Skeletal muscle tissue (tissue), 5 donors: Measurements from ENCODE around the gene DNAL4. TPM values are rescaled to one million over a fixed set of nuclear protein-coding genes. Genes with fewer than 3 reads are reported as not detected.
A peak's percentile ranks its signal among the peaks of the same experiment; 100 is the strongest.

Source experiments
- H3K27ac ChIP-seq: one replicate; pipeline ENCODE4 v1.7.0; 2013; ENCODE audit warnings: mild to moderate bottlenecking, low read depth, low read length, inconsistent platforms
- H3K27me3 ChIP-seq, 3 donors: one replicate each; pipeline ENCODE4 v1.7.0; 2013; ENCODE audit warnings: low read length in 3 of 3; ENCODE audit not compliant: control insufficient read depth in 3 of 3, insufficient read depth in 3 of 3
- H3K36me3 ChIP-seq, 3 donors: one replicate each; pipeline ENCODE4 v1.7.0; 2013; ENCODE audit warnings: low read length in 3 of 3; ENCODE audit not compliant: control insufficient read depth in 3 of 3, insufficient read depth in 3 of 3
- H3K4me1 ChIP-seq, 3 donors: one replicate each; pipeline ENCODE4 v1.7.0; 2013; ENCODE audit warnings: low read length in 3 of 3, mild to moderate bottlenecking in 3 of 3; ENCODE audit not compliant: control insufficient read depth in 3 of 3, insufficient read depth in 3 of 3
- H3K4me3 ChIP-seq, 3 donors: one replicate each; pipeline ENCODE4 v1.7.0; 2013; ENCODE audit warnings: low read length in 3 of 3
- H3K9ac ChIP-seq, 3 donors: one replicate each; pipeline ENCODE4 v1.7.0; 2013; ENCODE audit warnings: low read length in 3 of 3, mild to moderate bottlenecking in 3 of 3, moderate library complexity in 2 of 3, low read depth in 1 of 3
- H3K9me3 ChIP-seq, 3 donors: one replicate each; pipeline ENCODE4 v1.7.0; 2013; ENCODE audit warnings: low read length in 3 of 3; ENCODE audit not compliant: control insufficient read depth in 3 of 3
- small RNA-seq: library from RNA; depleted of rRNA; stranded (forward); fragments of <200 nt; gene quantifications from one replicate; pipeline ENCODE3, GENCODE V24; 2014
- total RNA-seq: library from RNA; depleted of rRNA; stranded (reverse); fragments of >200 nt; gene quantifications from one replicate; pipeline ENCODE4 v1.2.3, GENCODE V29; 2014
- donor health status: Osteomylitis.

Gene DNAL4
- total RNA-seq, 1 donor from 2014 or later, result 12.0 TPM

DNA sequence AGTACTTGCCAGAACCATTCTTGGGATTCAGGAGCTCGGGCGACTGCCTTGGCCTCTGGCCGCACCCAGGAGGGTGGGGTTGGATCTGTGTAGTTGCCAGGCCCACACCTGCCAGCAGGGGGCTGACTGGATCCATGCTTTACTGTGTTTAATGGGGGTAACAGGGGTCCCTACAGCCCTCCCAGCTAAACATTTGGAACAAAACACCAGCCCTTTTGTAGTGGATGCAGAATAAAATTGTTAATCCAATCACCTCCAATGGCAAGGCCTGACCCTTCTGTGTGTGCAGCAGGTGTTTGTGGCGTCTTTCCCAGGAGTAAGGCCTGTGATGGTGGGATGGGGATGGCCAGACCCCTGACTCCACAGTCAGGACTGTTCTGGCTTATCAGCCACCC is 60.6 kb downstream of the DNAL4 start:
- H3K9ac ChIP-seq, result peak overlapping the region in 1 of 3 donors; percentile 47
- peaks cover 63 to 65% (median 64%) of the 10 kb centered on the region in 3 donors for H3K36me3 ChIP-seq
- peak overlapping the region; percentile 82 for H3K27ac ChIP-seq
- no peaks in the 10 kb centered on the region for H3K9me3 ChIP-seq
- peaks cover 20 to 52% (median 48%) of the 10 kb centered on the region in 3 donors for H3K4me1 ChIP-seq
- no peaks in the 10 kb centered on the region for H3K27me3 ChIP-seq
- H3K4me3 ChIP-seq, result no peak overlapping the region

DNA sequence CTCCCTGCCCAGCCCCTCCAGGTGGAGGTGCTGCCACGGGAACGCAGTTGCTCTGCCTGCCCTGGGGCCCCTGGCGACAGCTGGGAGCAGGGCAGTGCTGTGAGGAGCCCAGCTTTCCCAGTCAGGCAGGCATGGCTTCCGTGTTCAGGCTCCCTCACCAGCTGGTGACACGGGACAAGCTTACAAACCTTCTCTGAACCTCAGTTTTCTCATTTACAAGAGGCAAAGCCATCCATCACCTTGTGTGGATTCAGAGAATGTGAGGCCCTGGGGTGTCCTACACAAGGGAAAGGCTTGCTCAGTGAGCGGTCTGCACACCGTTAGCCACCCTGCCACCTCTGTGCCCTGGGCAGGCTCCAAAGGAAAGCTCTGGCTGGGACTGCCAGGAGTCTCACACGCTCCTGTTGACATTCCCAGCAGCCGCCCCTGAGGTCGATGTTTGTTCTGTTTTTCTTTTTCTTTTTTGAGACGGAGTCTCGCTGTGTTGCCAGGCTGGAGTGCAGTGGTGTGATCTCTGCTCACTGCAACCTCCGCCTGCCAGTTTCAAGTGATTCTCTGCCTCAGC is 61.6 kb downstream of the DNAL4 start:
- Histone ChIP-seq H3K36me3 (peaks cover 63 to 65% (median 64%) of the 10 kb centered on the region in 3 donors), H3K4me1 (peaks cover 20 to 52% (median 48%) of the 10 kb centered on the region in 3 donors), H3K9me3 (no peaks in the 10 kb centered on the region), H3K27me3 (no peaks in the 10 kb centered on the region), H3K9ac (peak overlapping the region in 2 of 3 donors; percentile 38 to 66), H3K27ac (no peak overlapping the region), H3K4me3 (no peak overlapping the region)

DNA sequence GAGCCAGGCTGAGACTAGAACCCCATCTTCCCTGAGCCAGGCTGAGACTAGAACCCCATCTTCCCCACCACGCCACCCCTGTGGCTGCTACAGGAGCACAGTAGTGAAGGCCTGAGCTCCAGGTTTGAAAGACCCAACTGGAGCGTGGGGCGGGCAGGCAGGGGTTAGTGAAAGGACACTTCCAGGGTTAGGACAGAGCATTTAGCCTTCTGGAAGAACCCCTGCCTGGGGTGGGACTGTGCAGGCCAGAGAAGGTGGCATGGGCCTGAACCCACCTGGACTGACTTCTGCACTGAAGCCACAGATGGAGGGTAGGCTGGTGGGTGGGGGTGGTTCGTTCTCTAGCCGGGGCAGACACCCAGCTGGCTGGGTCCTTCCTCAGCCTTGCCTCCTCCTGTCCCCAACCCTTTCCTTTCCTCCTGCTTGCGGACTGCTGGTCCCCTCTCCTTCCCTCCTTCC is 62.2 kb downstream of the DNAL4 start:
- Histone ChIP-seq H3K27ac (no peak overlapping the region), H3K9ac (peak overlapping the region in 2 of 3 donors; percentile 38 to 66), H3K4me3 (no peak overlapping the region), H3K4me1 (peaks cover 20 to 52% (median 48%) of the 10 kb centered on the region in 3 donors), H3K27me3 (no peaks in the 10 kb centered on the region), H3K36me3 (peaks cover 63 to 65% (median 64%) of the 10 kb centered on the region in 3 donors), H3K9me3 (no peaks in the 10 kb centered on the region)

DNA sequence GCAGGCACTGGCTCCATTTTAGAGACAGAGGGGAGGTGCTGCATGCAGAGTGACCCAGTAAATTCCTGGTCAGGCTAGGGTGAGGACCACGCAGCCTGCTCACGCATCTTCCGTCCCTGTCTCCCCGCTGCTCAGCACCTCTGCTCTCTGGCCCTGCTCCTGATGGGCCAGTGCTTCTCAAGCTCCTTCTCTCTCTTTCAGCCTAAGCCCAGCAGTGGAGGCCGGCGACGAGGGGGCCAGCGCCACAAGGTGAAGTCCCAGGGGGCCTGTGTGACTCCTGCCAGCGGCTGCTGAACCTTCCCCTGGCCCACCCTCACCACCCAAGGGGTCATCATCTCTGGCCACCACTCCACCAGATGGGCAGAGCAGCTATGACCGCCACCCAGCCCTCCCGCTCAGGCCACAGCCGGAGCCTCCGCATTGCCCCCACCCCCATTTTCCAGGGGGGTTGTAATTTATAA is 63.5 kb downstream of the DNAL4 start:
- H3K4me3 ChIP-seq, result no peak overlapping the region
- no peaks in the 10 kb centered on the region for H3K27me3 ChIP-seq
- no peak overlapping the region for H3K9ac ChIP-seq
- H3K9me3 ChIP-seq, result no peaks in the 10 kb centered on the region
- H3K27ac ChIP-seq, result no peak overlapping the region
- peaks cover 63 to 65% (median 64%) of the 10 kb centered on the region in 3 donors for H3K36me3 ChIP-seq
- H3K4me1 ChIP-seq, result peaks cover 20 to 45% (median 43%) of the 10 kb centered on the region in 3 donors

DNA sequence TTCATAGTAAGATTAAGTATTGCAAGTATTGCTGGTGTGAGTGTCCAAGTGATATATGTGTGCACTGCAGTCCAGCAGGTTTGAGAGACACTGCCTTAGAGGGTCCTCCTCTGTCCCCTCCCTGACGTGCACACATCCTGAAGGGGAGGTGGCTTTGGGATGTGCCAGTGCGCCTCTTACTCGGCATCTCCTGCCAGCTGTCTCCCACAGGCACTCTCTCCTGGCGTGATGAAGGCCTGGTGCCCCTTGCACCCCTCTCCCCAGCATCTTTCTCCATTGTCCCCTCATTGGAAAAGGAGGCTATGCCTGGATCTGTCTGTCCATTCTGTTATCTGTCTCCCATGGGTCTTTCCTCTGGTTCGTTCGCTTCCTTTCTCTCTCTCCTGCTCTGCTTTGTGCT is 64.0 kb downstream of the DNAL4 start:
- Histone ChIP-seq H3K4me1 (peaks cover 20 to 40% (median 38%) of the 10 kb centered on the region in 3 donors), H3K9ac (no peak overlapping the region), H3K9me3 (no peaks in the 10 kb centered on the region), H3K36me3 (peaks cover 63 to 66% (median 65%) of the 10 kb centered on the region in 3 donors), H3K27ac (no peak overlapping the region), H3K27me3 (no peaks in the 10 kb centered on the region), H3K4me3 (no peak overlapping the region)

DNA sequence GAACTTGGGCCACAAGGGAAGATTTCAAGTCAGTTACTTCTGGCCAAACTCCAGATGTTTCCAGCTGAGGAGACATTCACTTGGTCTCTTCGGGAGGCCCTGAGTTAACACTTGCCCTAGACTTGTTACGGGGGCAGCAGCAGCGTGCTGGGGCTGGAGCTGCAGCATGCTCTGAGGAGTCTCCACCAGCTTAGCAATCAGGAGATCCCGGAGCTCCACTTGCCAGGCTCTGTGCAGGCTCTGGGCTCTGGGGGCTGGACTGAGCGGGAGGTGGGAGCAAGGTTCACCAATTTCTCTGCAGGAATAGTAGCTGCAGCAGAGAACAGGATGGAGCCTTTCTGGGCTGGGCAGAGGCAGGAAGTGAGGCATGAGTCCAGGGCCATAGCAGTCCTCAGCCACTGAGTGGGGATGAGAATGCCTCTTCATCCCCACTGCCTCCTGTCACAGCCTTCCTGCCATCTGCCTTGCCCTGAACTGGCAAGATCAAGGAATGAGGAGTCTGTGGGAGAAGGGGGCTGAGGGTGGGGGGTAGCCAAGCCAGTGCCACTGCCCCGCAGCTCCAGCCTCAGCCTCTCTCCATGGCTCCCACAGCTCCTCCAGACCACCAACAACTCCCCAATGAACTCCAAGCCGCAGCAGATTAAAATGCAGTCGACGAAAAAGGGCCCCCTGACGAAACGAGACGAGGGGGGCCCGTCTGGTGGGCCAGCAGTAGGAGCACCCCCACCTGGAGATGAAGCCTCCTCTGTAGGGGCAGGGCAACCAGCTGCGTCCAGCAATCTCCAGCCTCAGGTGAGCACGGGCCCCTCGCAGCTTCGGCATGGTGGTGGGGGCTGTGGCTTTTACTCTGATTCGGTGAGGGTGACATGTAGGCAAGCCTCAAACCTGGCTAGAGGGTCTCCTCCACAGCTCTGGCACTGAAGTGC is 64.8 kb downstream of the DNAL4 start:
- no peak overlapping the region for H3K27ac ChIP-seq
- H3K9me3 ChIP-seq, result no peaks in the 10 kb centered on the region
- peaks cover 14 to 31% (median 30%) of the 10 kb centered on the region in 3 donors for H3K4me1 ChIP-seq
- peaks cover 71 to 73% (median 73%) of the 10 kb centered on the region in 3 donors for H3K36me3 ChIP-seq
- H3K9ac ChIP-seq, result peak overlapping the region in 1 of 3 donors; percentile 8
- no peak overlapping the region for H3K4me3 ChIP-seq
- no peaks in the 10 kb centered on the region for H3K27me3 ChIP-seq

Small RNA genes within 50 kb of the gene (small RNA-seq; reads per million reads assigned to genes)
- gene AL021707.8, result not detected

Other genes with a start within 250 kb of the DNAL4 start
- 3.7 TPM for gene DMC1, start 224.0 kb downstream of the DNAL4 start, total RNA-seq
- gene FAM227A, start 137.8 kb downstream of the DNAL4 start, total RNA-seq, result 0.52 TPM
- gene CBY1, start 137.5 kb downstream of the DNAL4 start, total RNA-seq, result 14.1 TPM
- gene TOMM22, start 112.2 kb downstream of the DNAL4 start, total RNA-seq, result 63.7 TPM
- gene JOSD1, start 93.2 kb downstream of the DNAL4 start, total RNA-seq, result 25.1 TPM
- gene GTPBP1, start 88.2 kb downstream of the DNAL4 start, total RNA-seq, result 19.3 TPM
- 40.2 TPM for gene SUN2, start 38.1 kb downstream of the DNAL4 start, total RNA-seq
- 1.6 TPM for gene NPTXR, start 49.9 kb upstream of the DNAL4 start, total RNA-seq
- gene CBX6, start 78.1 kb upstream of the DNAL4 start, total RNA-seq, result 19.3 TPM
- gene APOBEC3A, start 163.5 kb upstream of the DNAL4 start, total RNA-seq, result 0.52 TPM
- 1.6 TPM for gene APOBEC3B, start 188.2 kb upstream of the DNAL4 start, total RNA-seq
- gene APOBEC3C, start 220.1 kb upstream of the DNAL4 start, total RNA-seq, result 1.6 TPM
- gene APOBEC3D, start 227.0 kb upstream of the DNAL4 start, total RNA-seq, result 0.52 TPM
- 1.0 TPM for gene APOBEC3F, start 246.7 kb upstream of the DNAL4 start, total RNA-seq